Effector memory CD4-positive, alpha-beta T cell (primary cell): ENCODE results near the gene SLC27A6.
"Not testable (repeated sequence)": the region's sequence is repeated elsewhere in the genome, so short reads cannot be mapped to it uniquely, and the experiment has no call there.

ENCODE experiments used
- DNase-seq, 3 donors: peaks; one replicate each; pipeline ENCODE4 v3.0.0-alpha.2; 2020
- H3K27ac ChIP-seq: 2 replicates; pipeline ENCODE4 v1.7.0; 2013; ENCODE audit warnings: mild to moderate bottlenecking, low read length, moderate library complexity; ENCODE audit not compliant: insufficient read depth, poor library complexity, severe bottlenecking
- H3K27me3 ChIP-seq: replicated peaks from 2 replicates; pipeline ENCODE4 v1.7.0; 2013; ENCODE audit warnings: mild to moderate bottlenecking, low read length; ENCODE audit not compliant: insufficient read depth, control insufficient read depth, poor library complexity, severe bottlenecking
- H3K36me3 ChIP-seq: 2 replicates; pipeline ENCODE4 v1.7.0; 2013; ENCODE audit warnings: mild to moderate bottlenecking, low read length, moderate library complexity; ENCODE audit not compliant: control insufficient read depth, insufficient read depth
- H3K4me1 ChIP-seq: 2 replicates; pipeline ENCODE4 v1.7.0; 2013; ENCODE audit warnings: low read length, mild to moderate bottlenecking; ENCODE audit not compliant: control insufficient read depth, insufficient read depth, poor library complexity, severe bottlenecking
- H3K4me3 ChIP-seq: 2 replicates; pipeline ENCODE4 v1.7.0; 2013; ENCODE audit warnings: low read length, low read depth, mild to moderate bottlenecking; ENCODE audit not compliant: insufficient read depth, poor library complexity, severe bottlenecking
- H3K9me3 ChIP-seq: 2 replicates; pipeline ENCODE4 v1.7.0; 2013; ENCODE audit warnings: mild to moderate bottlenecking, low read length, moderate library complexity; ENCODE audit not compliant: control insufficient read depth

The SLC27A6 gene

DNA sequence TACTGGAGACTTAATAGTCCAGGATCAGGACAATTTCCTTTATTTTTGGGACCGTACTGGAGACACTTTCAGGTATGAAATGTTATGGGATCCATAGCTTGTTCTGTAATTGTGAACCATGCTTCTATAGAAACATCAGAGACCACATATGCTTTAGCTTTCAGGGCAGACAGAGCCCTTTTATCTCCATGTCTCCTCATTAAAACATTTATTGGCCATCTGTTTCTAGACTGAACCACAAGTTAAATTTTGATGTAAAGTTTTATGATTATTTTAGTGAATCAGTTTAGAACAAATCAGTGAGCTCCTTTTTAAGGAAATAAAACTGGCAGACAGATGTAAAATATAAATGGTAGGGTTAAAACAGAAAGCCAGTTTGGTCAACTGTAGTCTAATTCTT is 62.0 kb downstream of the SLC27A6 start:
- Histone ChIP-seq H3K27me3 (no peaks in the 10 kb centered on the region), H3K4me3 (no peak overlapping the region), H3K4me1 (no peaks in the 10 kb centered on the region), H3K36me3 (no peaks in the 10 kb centered on the region), H3K9me3 (no peaks in the 10 kb centered on the region), H3K27ac (no peak overlapping the region)
- no peak for DNase-seq

DNA sequence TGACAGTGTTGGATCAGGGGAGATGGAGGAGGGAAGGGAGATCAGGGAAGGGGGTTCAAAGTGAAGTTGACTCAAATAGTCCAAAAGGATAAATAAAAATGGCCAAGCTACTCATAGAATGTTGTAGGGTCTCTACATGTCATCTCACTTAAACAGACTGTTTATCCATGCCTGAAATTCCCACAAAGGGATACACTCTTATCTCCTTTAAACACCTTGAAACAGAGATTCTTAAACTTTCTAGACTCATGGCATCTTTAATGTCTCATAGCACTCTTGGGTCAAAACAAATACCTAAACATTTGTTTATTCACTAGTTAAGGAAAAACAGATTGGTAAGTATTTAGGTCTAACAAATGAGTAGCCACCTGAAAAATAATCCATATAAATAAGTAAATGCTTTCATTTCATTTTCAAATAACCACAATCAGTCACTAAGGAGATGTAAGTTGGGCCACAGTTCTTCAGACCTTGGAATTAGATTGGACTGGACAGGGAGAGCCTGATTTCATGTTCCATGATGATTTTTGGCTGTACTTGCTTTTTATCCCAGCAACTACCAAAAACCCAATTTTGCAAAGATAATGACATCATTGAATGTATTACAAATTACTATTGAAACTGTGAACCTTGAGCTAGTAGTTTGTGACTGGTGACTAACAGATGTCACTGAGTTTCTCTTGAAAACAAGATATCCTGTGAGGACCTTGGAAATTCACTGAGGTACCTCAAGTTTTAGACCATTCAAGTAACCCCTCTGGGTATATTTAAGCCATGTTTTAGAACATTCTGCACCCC is 66.8 kb downstream of the SLC27A6 start:
- no peak for DNase-seq
- no peaks in the 10 kb centered on the region for H3K9me3 ChIP-seq
- no peaks in the 10 kb centered on the region for H3K36me3 ChIP-seq
- H3K27ac ChIP-seq = no peak overlapping the region
- no peaks in the 10 kb centered on the region for H3K27me3 ChIP-seq
- no peaks in the 10 kb centered on the region for H3K4me1 ChIP-seq
- no peak overlapping the region for H3K4me3 ChIP-seq

DNA sequence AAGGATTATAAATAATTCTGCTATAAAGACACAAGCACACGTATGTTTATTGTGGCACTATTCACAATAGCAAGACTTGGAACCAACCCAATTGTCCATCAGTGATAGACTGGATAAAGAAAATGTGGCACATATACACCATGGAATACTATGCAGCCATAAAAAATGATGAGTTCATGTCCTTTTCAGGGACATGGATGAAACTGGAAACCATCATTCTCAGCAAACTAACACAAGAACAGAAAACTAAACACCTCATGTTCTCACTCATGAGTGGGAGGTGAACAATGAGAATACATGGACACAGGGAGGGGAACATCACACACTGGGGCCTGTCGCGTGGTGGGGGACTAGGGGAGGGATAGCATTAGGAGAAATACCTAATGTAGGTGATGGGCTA is 71.0 kb downstream of the SLC27A6 start:
- not testable (repeated sequence) for DNase-seq, H3K4me3 ChIP-seq, H3K4me1 ChIP-seq, H3K36me3 ChIP-seq, H3K9me3 ChIP-seq, H3K27ac ChIP-seq, H3K27me3 ChIP-seq

DNA sequence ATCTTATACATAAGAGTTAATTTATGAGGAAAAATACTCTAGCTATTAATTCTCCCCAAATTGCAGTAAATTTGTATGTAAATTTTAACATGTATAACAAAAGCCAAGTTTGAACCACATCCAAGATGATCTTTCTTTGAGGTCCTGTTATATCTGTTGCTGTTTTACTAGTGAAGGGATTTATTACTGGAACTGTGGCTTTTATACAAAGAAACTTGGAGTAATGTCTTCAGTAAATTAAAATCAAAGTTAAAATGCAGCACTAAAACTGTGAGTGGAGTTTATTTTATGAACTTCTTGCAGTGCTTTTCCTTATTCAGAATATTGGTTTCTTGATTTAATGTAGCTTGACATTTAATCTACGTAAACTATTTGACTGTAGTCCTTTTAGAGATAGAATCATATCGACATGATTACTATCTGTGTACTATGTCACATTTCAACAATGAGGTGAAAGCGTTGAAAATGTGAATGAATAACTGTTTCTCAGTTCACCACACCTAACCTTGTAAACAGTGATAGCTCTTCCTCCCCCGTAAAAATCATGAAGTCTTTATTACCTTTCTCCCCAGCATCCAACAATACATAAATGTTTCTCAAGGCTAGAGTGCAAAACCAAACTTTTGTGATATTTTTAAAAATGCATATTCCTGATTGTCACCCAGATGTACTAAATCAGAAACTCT is 76.1 kb downstream of the SLC27A6 start:
- H3K36me3 ChIP-seq = no peaks in the 10 kb centered on the region
- DNase-seq = no peak
- no peaks in the 10 kb centered on the region for H3K4me1 ChIP-seq
- H3K9me3 ChIP-seq = no peaks in the 10 kb centered on the region
- no peaks in the 10 kb centered on the region for H3K27me3 ChIP-seq
- no peak overlapping the region for H3K4me3 ChIP-seq
- H3K27ac ChIP-seq = no peak overlapping the region

DNA sequence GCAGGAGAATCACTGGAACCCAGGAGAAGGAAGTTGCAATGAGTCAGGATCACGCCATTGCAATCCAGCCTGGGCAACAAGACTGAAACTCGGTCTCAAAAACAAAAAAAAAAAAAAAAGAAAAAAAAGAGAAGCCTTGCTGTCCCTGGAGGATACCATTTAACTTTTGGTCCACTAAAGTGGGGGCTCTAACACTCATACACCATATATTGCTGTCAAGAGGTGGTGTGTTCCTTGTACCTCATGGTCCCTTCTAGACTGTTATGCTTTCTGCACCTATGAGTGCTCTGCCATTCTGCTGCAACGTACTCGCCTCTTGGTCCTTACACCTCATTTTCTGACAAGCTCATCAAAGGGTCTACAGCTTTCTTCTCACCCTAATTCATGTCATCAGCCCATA is 77.0 kb downstream of the SLC27A6 start:
- H3K9me3 ChIP-seq = no peaks in the 10 kb centered on the region
- no peaks in the 10 kb centered on the region for H3K36me3 ChIP-seq
- no peak for DNase-seq
- H3K27ac ChIP-seq = no peak overlapping the region
- H3K27me3 ChIP-seq = no peaks in the 10 kb centered on the region
- no peak overlapping the region for H3K4me3 ChIP-seq
- no peaks in the 10 kb centered on the region for H3K4me1 ChIP-seq

DNA sequence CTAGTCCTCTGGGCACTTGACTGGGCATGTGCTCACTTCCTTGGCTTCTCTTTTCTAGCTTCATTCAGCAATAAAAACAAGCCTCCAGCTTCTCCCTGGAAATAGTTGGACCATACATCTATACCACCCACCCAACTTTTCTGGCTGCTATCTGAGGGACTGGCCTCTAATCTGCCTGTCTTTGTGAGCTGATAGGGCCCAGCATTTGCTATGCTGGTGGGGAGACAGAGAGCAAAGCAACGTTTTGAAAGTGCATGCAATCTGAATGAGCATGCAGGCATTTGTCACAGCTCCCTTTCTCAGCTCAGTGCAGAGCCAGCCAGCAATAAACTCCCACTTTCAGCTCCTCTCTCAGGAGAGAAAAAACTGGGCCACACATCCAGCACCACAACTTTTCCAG is 78.6 kb downstream of the SLC27A6 start:
- DNase-seq = no peak
- Histone ChIP-seq H3K36me3 (no peaks in the 10 kb centered on the region), H3K9me3 (no peaks in the 10 kb centered on the region), H3K27ac (no peak overlapping the region), H3K4me1 (no peaks in the 10 kb centered on the region), H3K27me3 (no peaks in the 10 kb centered on the region), H3K4me3 (no peak overlapping the region)

DNA sequence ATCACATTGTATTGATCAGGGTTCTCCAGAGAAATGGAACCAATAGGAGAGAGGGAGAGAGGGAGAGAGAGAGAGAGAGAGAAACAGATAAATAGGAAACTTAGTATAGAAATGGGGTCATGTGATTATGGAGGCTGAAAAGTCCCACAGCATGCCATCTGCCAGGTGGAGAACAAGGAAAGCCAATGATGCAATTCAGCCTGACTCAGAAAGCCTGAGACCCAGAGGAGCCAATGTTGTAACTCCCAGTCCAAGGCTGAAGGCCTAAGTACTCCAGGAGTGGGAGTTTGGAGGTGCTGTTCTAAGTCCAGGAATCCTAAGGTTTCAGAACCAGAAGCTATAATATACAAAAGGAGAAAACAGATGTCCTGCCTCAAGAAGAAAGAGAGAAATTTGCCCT is 80.9 kb downstream of the SLC27A6 start:
- Histone ChIP-seq H3K27me3 (no peaks in the 10 kb centered on the region), H3K4me3 (no peak overlapping the region)
- no peak for DNase-seq

DNA sequence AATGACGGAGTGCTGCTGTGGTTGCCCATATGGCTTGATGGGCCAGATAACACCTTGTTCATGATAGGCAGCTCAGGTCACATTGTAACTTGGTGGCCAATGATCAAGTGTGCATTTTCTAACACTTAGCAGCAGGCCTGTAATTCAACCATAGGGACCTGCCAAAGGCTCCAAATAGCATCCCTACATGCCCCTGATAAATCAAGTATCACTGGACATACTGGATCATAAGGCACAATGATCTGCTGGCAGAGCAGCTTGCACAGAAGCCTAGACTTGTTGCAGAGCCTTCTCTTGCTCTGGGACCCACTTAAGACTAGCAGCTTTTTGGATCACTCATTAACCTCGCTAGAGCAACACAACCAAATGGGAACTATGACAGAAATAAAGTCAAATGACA is 83.2 kb downstream of the SLC27A6 start:
- no peaks in the 10 kb centered on the region for H3K36me3 ChIP-seq
- no peak overlapping the region for H3K27ac ChIP-seq
- H3K9me3 ChIP-seq = no peaks in the 10 kb centered on the region
- H3K27me3 ChIP-seq = no peaks in the 10 kb centered on the region
- no peak for DNase-seq
- H3K4me3 ChIP-seq = no peak overlapping the region
- H3K4me1 ChIP-seq = no peaks in the 10 kb centered on the region

More for the DNA sequence above, 80.9 kb downstream of the SLC27A6 start:
- no peaks in the 10 kb centered on the region for H3K36me3 ChIP-seq
- H3K9me3 ChIP-seq = no peaks in the 10 kb centered on the region
- no peak overlapping the region for H3K27ac ChIP-seq
- H3K4me1 ChIP-seq = no peaks in the 10 kb centered on the region

DNA sequence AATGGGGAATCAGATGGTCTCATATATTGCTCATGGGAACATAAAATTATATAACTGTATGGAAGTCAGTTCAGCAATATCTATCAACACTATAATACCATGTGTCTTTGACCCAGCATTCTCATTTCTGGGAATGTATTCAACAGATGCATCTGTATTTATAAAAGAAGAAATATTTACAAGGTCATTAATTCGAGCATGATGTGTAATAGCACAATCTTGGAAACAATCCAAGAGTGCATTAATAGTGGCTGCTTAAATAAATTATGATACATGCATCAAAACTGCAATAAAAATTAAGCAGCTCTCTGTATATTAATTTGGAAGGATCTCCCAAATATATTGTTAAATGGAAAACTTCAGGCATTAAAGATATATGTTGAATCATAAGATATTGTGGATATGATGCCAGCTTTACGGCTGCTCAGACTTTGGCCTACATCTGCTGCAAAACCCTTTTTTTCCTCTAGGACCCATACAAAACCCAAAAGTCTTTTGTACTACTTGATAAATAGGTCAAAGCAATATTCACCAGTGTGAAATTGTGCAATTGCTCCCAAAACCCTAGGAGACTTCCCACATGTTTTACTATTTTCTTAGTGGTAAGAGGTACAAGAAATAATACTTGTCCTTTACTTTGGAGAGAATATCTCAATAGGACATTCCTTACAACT is 84.0 kb downstream of the SLC27A6 start:
- Histone ChIP-seq H3K9me3 (no peaks in the 10 kb centered on the region), H3K27me3 (no peaks in the 10 kb centered on the region), H3K36me3 (no peaks in the 10 kb centered on the region), H3K4me1 (no peaks in the 10 kb centered on the region), H3K4me3 (no peak overlapping the region), H3K27ac (no peak overlapping the region)
- DNase-seq = no peak

DNA sequence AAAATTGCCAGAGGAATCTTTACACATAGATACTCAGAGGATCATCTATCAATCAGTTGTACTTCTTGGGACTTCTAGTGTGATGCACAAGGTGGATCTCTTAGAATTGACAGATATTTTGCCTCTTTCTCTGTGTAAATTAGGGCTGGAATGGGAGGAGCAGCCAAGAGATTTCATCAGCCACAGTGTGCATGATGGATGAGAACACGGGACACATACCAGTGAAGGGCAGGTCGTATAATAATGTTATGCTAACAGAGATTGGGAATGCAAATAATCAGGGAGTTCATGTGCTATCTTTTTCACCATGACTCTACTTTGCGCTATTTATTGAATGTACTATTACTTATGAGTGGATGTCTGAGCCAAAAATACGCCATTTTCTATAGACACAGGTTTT is 86.0 kb downstream of the SLC27A6 start:
- H3K27me3 ChIP-seq = no peaks in the 10 kb centered on the region
- no peak for DNase-seq
- H3K4me3 ChIP-seq = no peak overlapping the region
- no peaks in the 10 kb centered on the region for H3K36me3 ChIP-seq
- no peaks in the 10 kb centered on the region for H3K4me1 ChIP-seq
- no peak overlapping the region for H3K27ac ChIP-seq
- H3K9me3 ChIP-seq = no peaks in the 10 kb centered on the region
